ENCODE measurements around the gene B9D1. TPM values are rescaled to one million over a fixed set of nuclear protein-coding genes. Genes with fewer than 3 reads are reported as not detected.

Gene B9D1
- total RNA-seq, 1 donor from 2014 or later = 22.6 TPM

Other genes with a start within 250 kb of the B9D1 start
- gene GRAPL, start 235.1 kb downstream of the B9D1 start, total RNA-seq = 5.7 and 58.6 TPM in 2 replicates
- 29.2 and 53.4 TPM in 2 replicates for gene EPN2, start 125.4 kb downstream of the B9D1 start, total RNA-seq
- gene MAPK7, start 15.8 kb upstream of the B9D1 start, total RNA-seq = 24.9 and 36.8 TPM in 2 replicates
- gene MFAP4, start 24.5 kb upstream of the B9D1 start, total RNA-seq = not detected in 2 replicates
- gene RNF112, start 48.5 kb upstream of the B9D1 start, total RNA-seq = 0.12 TPM in 1 of 2 replicates, not detected in the other
- gene SLC47A1, start 171.1 kb upstream of the B9D1 start, total RNA-seq = 0.29 and 0.35 TPM in 2 replicates

Data from glomerular endothelial cell (primary cell).